ENCODE data around the gene ALDH3A1. TPM values are rescaled to one million over a fixed set of nuclear protein-coding genes. Genes with fewer than 3 reads are reported as not detected.

Gene ALDH3A1
- total RNA-seq, 1 experiment from 2014 or later: not detected

DNA sequence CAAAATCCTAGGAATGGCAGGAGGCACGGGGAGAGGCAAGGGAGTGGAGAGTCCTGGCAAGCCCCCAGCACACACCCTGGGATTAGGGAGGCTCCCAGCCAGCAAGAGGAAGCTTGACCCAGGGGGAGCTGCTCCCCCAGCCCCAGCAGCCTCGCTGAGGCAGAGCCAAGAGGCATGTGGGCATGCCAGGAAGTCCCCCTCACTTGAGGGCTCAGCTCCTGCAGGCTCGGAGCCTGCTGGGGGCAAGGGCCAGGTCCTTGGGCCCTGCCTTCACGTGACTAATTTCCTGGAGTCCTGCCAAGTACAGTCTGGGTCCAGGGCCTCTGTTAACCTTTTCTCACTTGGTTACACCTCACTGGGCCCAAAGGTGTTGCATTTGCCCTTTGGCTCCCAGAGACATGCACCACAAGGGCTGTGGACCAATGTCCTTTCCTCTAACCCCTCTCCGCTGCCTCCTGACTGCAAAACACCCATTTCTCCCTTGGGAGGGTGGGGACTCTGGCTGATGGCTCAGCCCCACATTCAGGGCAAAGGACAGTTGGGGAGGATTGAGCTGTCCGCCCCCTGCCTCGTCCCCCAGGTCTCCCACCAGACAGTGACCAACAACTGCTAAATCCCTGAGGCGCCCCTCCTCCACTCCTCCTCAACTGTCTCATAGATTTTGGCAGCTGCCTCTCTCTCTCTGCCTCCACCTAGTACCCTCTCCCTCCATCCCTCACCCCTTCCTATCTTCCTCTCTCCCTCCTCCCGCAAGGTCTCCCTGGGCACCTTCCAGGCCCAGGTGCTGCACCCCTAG is 27.3 kb downstream of the ALDH3A1 start:
- Histone ChIP-seq H4K20me1 (ENCODE audit: insufficient read depth, low read depth, low read length) (peaks cover 3% of the 10 kb centered on the region; the same call in 1 of the 2 replicates), H3K4me1 (ENCODE audit: low read length) (no peaks in the 10 kb centered on the region), H3K9me3 (ENCODE audit: low read length) (no peaks in the 10 kb centered on the region), H3K4me3 (ENCODE audit: low read length) (no peak overlapping the region), H3K36me3 (ENCODE audit: insufficient read depth, low read length) (no peaks in the 10 kb centered on the region), H3K27ac (ENCODE audit: low read length) (no peak overlapping the region), H3K27me3 (ENCODE audit: low read length) (no peaks in the 10 kb centered on the region), H3K79me2 (ENCODE audit: low read length) (no peaks in the 10 kb centered on the region), H2AFZ (ENCODE audit: low read length) (no peak overlapping the region), H3K9me2 (replicated peaks; ENCODE audit: insufficient read depth, low read length) (no peaks in the 10 kb centered on the region), H3K4me2 (ENCODE audit: low read depth, low read length, poor library complexity, severe bottlenecking) (no peak overlapping the region), H3K9ac (ENCODE audit: low read length) (no peak overlapping the region)
- no peak for DNase-seq

DNA sequence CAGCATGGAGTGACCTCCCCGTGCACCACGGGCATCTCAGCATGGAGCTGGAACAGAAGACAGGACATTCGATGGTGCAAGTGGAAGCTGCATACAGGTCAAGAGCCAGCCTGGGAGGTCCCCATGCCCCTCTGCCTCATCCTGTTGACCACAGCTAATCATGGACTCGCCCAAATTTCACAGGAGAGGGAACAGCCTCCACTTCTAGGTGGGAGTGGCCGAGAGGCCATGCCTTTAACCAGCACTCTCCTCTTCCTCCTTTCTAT is 28.0 kb downstream of the ALDH3A1 start:
- no peak overlapping the region for H3K9ac ChIP-seq (ENCODE audit: low read length)
- H3K9me3 ChIP-seq (ENCODE audit: low read length): no peaks in the 10 kb centered on the region
- no peak overlapping the region for H2AFZ ChIP-seq (ENCODE audit: low read length)
- peaks cover 3% of the 10 kb centered on the region; the same call in 1 of the 2 replicates for H4K20me1 ChIP-seq (ENCODE audit: insufficient read depth, low read depth, low read length)
- no peak overlapping the region for H3K4me3 ChIP-seq (ENCODE audit: low read length)
- no peak overlapping the region for H3K4me2 ChIP-seq (ENCODE audit: low read depth, low read length, poor library complexity, severe bottlenecking)
- no peak for DNase-seq
- no peak overlapping the region for H3K27ac ChIP-seq (ENCODE audit: low read length)
- no peaks in the 10 kb centered on the region for H3K9me2 ChIP-seq (replicated peaks; ENCODE audit: insufficient read depth, low read length)
- H3K27me3 ChIP-seq (ENCODE audit: low read length): no peaks in the 10 kb centered on the region
- no peaks in the 10 kb centered on the region for H3K79me2 ChIP-seq (ENCODE audit: low read length)
- no peaks in the 10 kb centered on the region for H3K4me1 ChIP-seq (ENCODE audit: low read length)
- H3K36me3 ChIP-seq (ENCODE audit: insufficient read depth, low read length): no peaks in the 10 kb centered on the region

GRCh38 chr17:19719355-19720209 is 28.5 kb downstream of the ALDH3A1 start:
- Histone ChIP-seq H3K4me1 (ENCODE audit: low read length) (no peaks in the 10 kb centered on the region), H3K9me3 (ENCODE audit: low read length) (no peaks in the 10 kb centered on the region), H3K79me2 (ENCODE audit: low read length) (no peaks in the 10 kb centered on the region), H3K36me3 (ENCODE audit: insufficient read depth, low read length) (no peaks in the 10 kb centered on the region), H2AFZ (ENCODE audit: low read length) (no peak overlapping the region), H3K9ac (ENCODE audit: low read length) (no peak overlapping the region), H4K20me1 (ENCODE audit: insufficient read depth, low read depth, low read length) (peaks cover 3% of the 10 kb centered on the region; the same call in 1 of the 2 replicates), H3K27ac (ENCODE audit: low read length) (no peak overlapping the region), H3K9me2 (replicated peaks; ENCODE audit: insufficient read depth, low read length) (no peaks in the 10 kb centered on the region), H3K27me3 (ENCODE audit: low read length) (no peaks in the 10 kb centered on the region), H3K4me3 (ENCODE audit: low read length) (no peak overlapping the region), H3K4me2 (ENCODE audit: low read depth, low read length, poor library complexity, severe bottlenecking) (no peak overlapping the region)
- DNase-seq: no peak

- H3K4me1 ChIP-seq (ENCODE audit: low read length): no peaks in the 10 kb centered on the region
- no peak overlapping the region for H3K4me3 ChIP-seq (ENCODE audit: low read length)
- no peak overlapping the region for H2AFZ ChIP-seq (ENCODE audit: low read length)
- no peaks in the 10 kb centered on the region for H3K9me3 ChIP-seq (ENCODE audit: low read length)
- no peak overlapping the region for H3K27ac ChIP-seq (ENCODE audit: low read length)
- no peak overlapping the region for H3K9ac ChIP-seq (ENCODE audit: low read length)
- H3K4me2 ChIP-seq (ENCODE audit: low read depth, low read length, poor library complexity, severe bottlenecking): no peak overlapping the region
- H3K27me3 ChIP-seq (ENCODE audit: low read length): no peaks in the 10 kb centered on the region
- no peaks in the 10 kb centered on the region for H3K9me2 ChIP-seq (replicated peaks; ENCODE audit: insufficient read depth, low read length)
- peak; percentile 76 for DNase-seq
- no peaks in the 10 kb centered on the region for H3K36me3 ChIP-seq (ENCODE audit: insufficient read depth, low read length)
- H3K79me2 ChIP-seq (ENCODE audit: low read length): no peaks in the 10 kb centered on the region
- H4K20me1 ChIP-seq (ENCODE audit: insufficient read depth, low read depth, low read length): peaks cover 3% of the 10 kb centered on the region; the same call in 1 of the 2 replicates
These were observed 29.3 kb downstream of the ALDH3A1 start for GRCh38 chr17:19718613-19719354.

GRCh38 chr17:19718041-19718612 is 30.0 kb downstream of the ALDH3A1 start:
- H3K4me1 ChIP-seq (ENCODE audit: low read length): no peaks in the 10 kb centered on the region
- no peaks in the 10 kb centered on the region for H3K36me3 ChIP-seq (ENCODE audit: insufficient read depth, low read length)
- no peaks in the 10 kb centered on the region for H3K27me3 ChIP-seq (ENCODE audit: low read length)
- no peaks in the 10 kb centered on the region for H3K79me2 ChIP-seq (ENCODE audit: low read length)
- H3K4me3 ChIP-seq (ENCODE audit: low read length): no peak overlapping the region
- H3K27ac ChIP-seq (ENCODE audit: low read length): no peak overlapping the region
- no peak overlapping the region for H3K4me2 ChIP-seq (ENCODE audit: low read depth, low read length, poor library complexity, severe bottlenecking)
- H3K9me2 ChIP-seq (replicated peaks; ENCODE audit: insufficient read depth, low read length): no peaks in the 10 kb centered on the region
- no peaks in the 10 kb centered on the region for H3K9me3 ChIP-seq (ENCODE audit: low read length)
- H3K9ac ChIP-seq (ENCODE audit: low read length): no peak overlapping the region
- DNase-seq: no peak
- H2AFZ ChIP-seq (ENCODE audit: low read length): no peak overlapping the region
- H4K20me1 ChIP-seq (ENCODE audit: insufficient read depth, low read depth, low read length): peaks cover 3% of the 10 kb centered on the region; the same call in 1 of the 2 replicates

GRCh38 chr17:19717411-19717908 is 30.6 kb downstream of the ALDH3A1 start:
- Histone ChIP-seq H4K20me1 (ENCODE audit: insufficient read depth, low read depth, low read length) (peaks cover 3% of the 10 kb centered on the region; the same call in 1 of the 2 replicates), H3K4me3 (ENCODE audit: low read length) (no peak overlapping the region), H3K9me3 (ENCODE audit: low read length) (no peaks in the 10 kb centered on the region), H3K4me1 (ENCODE audit: low read length) (no peaks in the 10 kb centered on the region), H3K79me2 (ENCODE audit: low read length) (no peaks in the 10 kb centered on the region), H3K27me3 (ENCODE audit: low read length) (no peaks in the 10 kb centered on the region), H3K4me2 (ENCODE audit: low read depth, low read length, poor library complexity, severe bottlenecking) (no peak overlapping the region), H3K36me3 (ENCODE audit: insufficient read depth, low read length) (no peaks in the 10 kb centered on the region), H3K9ac (ENCODE audit: low read length) (no peak overlapping the region), H3K27ac (ENCODE audit: low read length) (no peak overlapping the region), H3K9me2 (replicated peaks; ENCODE audit: insufficient read depth, low read length) (no peaks in the 10 kb centered on the region), H2AFZ (ENCODE audit: low read length) (no peak overlapping the region)
- no peak for DNase-seq

GRCh38 chr17:19717031-19717360 is 31.1 kb downstream of the ALDH3A1 start:
- Histone ChIP-seq H3K79me2 (ENCODE audit: low read length) (no peaks in the 10 kb centered on the region), H3K9me2 (replicated peaks; ENCODE audit: insufficient read depth, low read length) (no peaks in the 10 kb centered on the region), H3K9ac (ENCODE audit: low read length) (no peak overlapping the region), H3K4me3 (ENCODE audit: low read length) (no peak overlapping the region), H3K27me3 (ENCODE audit: low read length) (no peaks in the 10 kb centered on the region), H3K36me3 (ENCODE audit: insufficient read depth, low read length) (no peaks in the 10 kb centered on the region), H3K4me1 (ENCODE audit: low read length) (no peaks in the 10 kb centered on the region), H3K27ac (ENCODE audit: low read length) (no peak overlapping the region), H3K4me2 (ENCODE audit: low read depth, low read length, poor library complexity, severe bottlenecking) (no peak overlapping the region), H4K20me1 (ENCODE audit: insufficient read depth, low read depth, low read length) (peaks cover 3% of the 10 kb centered on the region; the same call in 1 of the 2 replicates), H2AFZ (ENCODE audit: low read length) (no peak overlapping the region), H3K9me3 (ENCODE audit: low read length) (no peaks in the 10 kb centered on the region)
- no peak for DNase-seq
